H9 (cell line): Measurements from ENCODE around the gene TSNAX. TPM values are rescaled to one million over a fixed set of nuclear protein-coding genes. Genes with fewer than 3 reads are reported as not detected.

ENCODE experiments used
- DNase-seq: peaks from one replicate; pipeline ENCODE4 v3.0.0-alpha.2; 2017
- H2AFZ ChIP-seq: one replicate; pipeline ENCODE4 v1.6.1; 2013; ENCODE audit warnings: mild to moderate bottlenecking, low read length, control low read depth, moderate library complexity
- H2AK5ac ChIP-seq: 2 replicates; pipeline ENCODE4 v1.6.1; 2013; ENCODE audit warnings: low read length, control low read depth, mixed read lengths; ENCODE audit not compliant: insufficient read length
- H2BK120ac ChIP-seq: one replicate; pipeline ENCODE4 v1.6.1; 2013; ENCODE audit warnings: low read depth, mild to moderate bottlenecking, low read length, control low read depth, inconsistent platforms; ENCODE audit not compliant: poor library complexity, severe bottlenecking
- H2BK12ac ChIP-seq: 2 replicates; pipeline ENCODE4 v1.6.1; 2013; ENCODE audit warnings: low read length, control low read depth, mixed read lengths, low read depth; ENCODE audit not compliant: insufficient read length
- H2BK15ac ChIP-seq: 2 replicates; pipeline ENCODE4 v1.6.1; 2013; ENCODE audit warnings: low read depth, low read length, control low read depth
- H2BK20ac ChIP-seq: one replicate; pipeline ENCODE4 v1.6.1; 2013; ENCODE audit warnings: low read depth, mild to moderate bottlenecking, low read length, control low read depth, inconsistent platforms; ENCODE audit not compliant: poor library complexity, severe bottlenecking
- H2BK5ac ChIP-seq: 2 replicates; pipeline ENCODE4 v1.6.1; 2013; ENCODE audit warnings: low read length, control low read depth, mixed read lengths; ENCODE audit not compliant: insufficient read length
- H3K14ac ChIP-seq: 2 replicates; pipeline ENCODE4 v1.6.1; 2013; ENCODE audit warnings: low read length, control low read depth; ENCODE audit not compliant: insufficient read depth
- H3K18ac ChIP-seq: 2 replicates; pipeline ENCODE4 v1.6.1; 2013; ENCODE audit warnings: low read depth, mild to moderate bottlenecking, mixed read lengths, low read length, control low read depth; ENCODE audit not compliant: insufficient read length
- H3K23ac ChIP-seq: 2 replicates; pipeline ENCODE4 v1.6.1; 2013; ENCODE audit warnings: low read length, control low read depth, mixed read lengths, low read depth; ENCODE audit not compliant: insufficient read length
- H3K23me2 ChIP-seq: 2 replicates; pipeline ENCODE4 v1.6.1; 2013; ENCODE audit warnings: low read depth, mild to moderate bottlenecking, mixed read lengths, low read length, control low read depth; ENCODE audit not compliant: insufficient read length, poor library complexity, severe bottlenecking
- H3K27ac ChIP-seq: 2 replicates; pipeline ENCODE4 v1.5.1; 2013; ENCODE audit warnings: low read length, control low read depth, mixed read lengths, low read depth; ENCODE audit not compliant: insufficient read length
- H3K27me3 ChIP-seq: 2 replicates; pipeline ENCODE4 v1.6.1; 2013; ENCODE audit warnings: low read length, control low read depth, inconsistent platforms; ENCODE audit not compliant: insufficient read depth
- H3K4ac ChIP-seq: 2 replicates; pipeline ENCODE4 v1.6.1; 2013; ENCODE audit warnings: low read depth, mild to moderate bottlenecking, control low read depth, inconsistent platforms, low read length, moderate library complexity
- H3K4me1 ChIP-seq: 2 replicates; pipeline ENCODE4 v1.6.1; 2013; ENCODE audit warnings: low read length, control low read depth, inconsistent platforms; ENCODE audit not compliant: insufficient read depth
- H3K4me2 ChIP-seq: 2 replicates; pipeline ENCODE4 v1.6.1; 2013; ENCODE audit warnings: low read length, control low read depth, mixed read lengths; ENCODE audit not compliant: insufficient read length, insufficient read depth
- H3K56ac ChIP-seq: 2 replicates; pipeline ENCODE4 v1.6.1; 2013; ENCODE audit warnings: low read depth, mild to moderate bottlenecking, mixed read lengths, low read length, control low read depth; ENCODE audit not compliant: insufficient read length
- H3K79me1 ChIP-seq: 2 replicates; pipeline ENCODE4 v1.6.1; 2013; ENCODE audit warnings: low read depth, mild to moderate bottlenecking, moderate library complexity, low read length, control low read depth, inconsistent platforms; ENCODE audit not compliant: insufficient read depth, poor library complexity, severe bottlenecking
- H3K79me2 ChIP-seq: 2 replicates; pipeline ENCODE4 v1.6.1; 2013; ENCODE audit warnings: low read length, control low read depth, inconsistent platforms; ENCODE audit not compliant: insufficient read depth
- H3K9ac ChIP-seq: 2 replicates; pipeline ENCODE4 v1.6.1; 2013; ENCODE audit warnings: low read length, control low read depth, mixed read lengths; ENCODE audit not compliant: insufficient read length; ENCODE audit errors: extremely low read depth
- H3K9me3 ChIP-seq: one replicate; pipeline ENCODE4 v1.6.1; 2013; ENCODE audit warnings: low read depth, low read length, inconsistent platforms; ENCODE audit not compliant: control insufficient read depth
- H3T11ph ChIP-seq: one replicate; pipeline ENCODE4 v1.6.1; 2013; ENCODE audit warnings: mild to moderate bottlenecking, low read length, control low read depth, inconsistent platforms
- H4K20me1 ChIP-seq: one replicate; pipeline ENCODE4 v1.6.1; 2013; ENCODE audit not compliant: control insufficient read depth, insufficient read length, insufficient read depth
- H4K5ac ChIP-seq: 2 replicates; pipeline ENCODE4 v1.6.1; 2013; ENCODE audit warnings: low read depth, mild to moderate bottlenecking, mixed read lengths, low read length, control low read depth; ENCODE audit not compliant: insufficient read length
- H4K8ac ChIP-seq: replicated peaks from 2 replicates; pipeline ENCODE4 v1.6.1; 2013; ENCODE audit warnings: low read length, control low read depth, mixed read lengths, low read depth; ENCODE audit not compliant: insufficient read length
- H4K91ac ChIP-seq: 2 replicates; pipeline ENCODE4 v1.6.1; 2013; ENCODE audit warnings: low read depth, mild to moderate bottlenecking, moderate library complexity, mixed read lengths, low read length, control low read depth; ENCODE audit not compliant: insufficient read length
- H3K27ac Mint-ChIP-seq, 3 experiments: 2 replicates in 2 of 3; 3 replicates in 1 of 3; pipeline ENCODE4 v1.8.0; 2020 to 2021; ENCODE audit warnings: mixed read lengths in 3 of 3, mild to moderate bottlenecking in 1 of 3, moderate library complexity in 1 of 3
- H3K27me3 Mint-ChIP-seq: 2 replicates; pipeline ENCODE4 v1.8.0; 2021; ENCODE audit warnings: low read depth, mild to moderate bottlenecking, moderate library complexity, mixed read lengths
- H3K36me3 Mint-ChIP-seq, 3 experiments: 2 replicates in 2 of 3; 3 replicates in 1 of 3; pipeline ENCODE4 v1.8.0; 2020 to 2021; ENCODE audit warnings: low read depth in 3 of 3, mixed read lengths in 3 of 3; ENCODE audit not compliant: insufficient read depth in 1 of 3
- H3K4me1 Mint-ChIP-seq, 2 experiments: 2 replicates each; pipeline ENCODE4 v1.8.0; 2020; ENCODE audit warnings: mixed read lengths in 2 of 2
- H3K4me3 Mint-ChIP-seq, 2 experiments: 2 replicates in 1 of 2; 3 replicates in 1 of 2; pipeline ENCODE4 v1.8.0; 2020 to 2021; ENCODE audit warnings: mild to moderate bottlenecking in 2 of 2, mixed read lengths in 2 of 2, moderate library complexity in 1 of 2
- H3K9me3 Mint-ChIP-seq, 2 experiments: 2 replicates in 1 of 2; 3 replicates in 1 of 2; pipeline ENCODE4 v1.8.0; 2020; ENCODE audit warnings: mild to moderate bottlenecking in 2 of 2, mixed read lengths in 2 of 2, moderate library complexity in 1 of 2
- CTCF ChIP-seq: fragments of 200-600 bp; sonication (generic); conservative IDR thresholded peaks from 3 replicates; pipeline ENCODE4 v1.8.0; 2021; ENCODE audit warnings: antibody characterized with exemption, mild to moderate bottlenecking
- WGBS: extraction: QIAGEN DNeasy Blood & Tissue Kit; methylation state at CpG from one replicate; pipeline ENCODE4 v1.1.7; 2013; ENCODE audit warnings: missing lambda C conversion rate, low lambda C conversion rate, mixed read lengths; ENCODE audit not compliant: insufficient read length; ENCODE audit errors: extremely low coverage; 5-methylcytosine and 5-hydroxymethylcytosine counted together
- total RNA-seq: library from RNA; stranded (reverse); gene quantifications from 2 replicates; pipeline ENCODE4 v1.2.1, GENCODE V29; 2021

Gene TSNAX
- total RNA-seq, 1 experiment from 2014 or later: 39.9 TPM

- no peak overlapping the region for H3K23ac ChIP-seq
- Mint-ChIP-seq H3K27ac (peak overlapping the region in 1 of 3 experiments; percentile 41; a peak in 1 of 7 replicates), H3K36me3 (peaks cover 0 to 13% (median 6%) of the 10 kb centered on the region in 3 experiments; a peak in 5 of 7 replicates), H3K9me3 (no peaks in the 10 kb centered on the region), H3K4me1 (peaks cover 9 to 12% of the 10 kb centered on the region in 2 experiments), H3K4me3 (no peak overlapping the region), H3K27me3 (no peaks in the 10 kb centered on the region)
- no peak for TF ChIP-seq CTCF
- H3T11ph ChIP-seq: no peak overlapping the region
- no peak overlapping the region for H3K27ac ChIP-seq
- no peak for DNase-seq
- H2BK12ac ChIP-seq: no peak overlapping the region
- no peak overlapping the region for H3K56ac ChIP-seq
- no peak overlapping the region for H4K8ac ChIP-seq
- no peaks in the 10 kb centered on the region for H4K20me1 ChIP-seq
- no peak overlapping the region for H4K5ac ChIP-seq
- no peak overlapping the region for H2BK120ac ChIP-seq
- no peak overlapping the region for H2BK5ac ChIP-seq
- no peaks in the 10 kb centered on the region for H3K9me3 ChIP-seq
- no peaks in the 10 kb centered on the region for H3K79me1 ChIP-seq
- no peak overlapping the region for H3K4ac ChIP-seq
- no peak overlapping the region for H3K18ac ChIP-seq
- H3K14ac ChIP-seq: no peak overlapping the region
- H3K79me2 ChIP-seq: no peaks in the 10 kb centered on the region
- H4K91ac ChIP-seq: no peak overlapping the region
- H2BK20ac ChIP-seq: no peak overlapping the region
- H3K4me1 ChIP-seq: no peaks in the 10 kb centered on the region; the same call in 1 of the 2 replicates
- H2BK15ac ChIP-seq: no peak overlapping the region
- H3K9ac ChIP-seq: no peak overlapping the region
- H2AK5ac ChIP-seq: no peak overlapping the region
- H3K23me2 ChIP-seq: no peaks in the 10 kb centered on the region
- H3K27me3 ChIP-seq: no peaks in the 10 kb centered on the region
- H2AFZ ChIP-seq: no peak overlapping the region
- no CpG with 5 or more reads among the region's 4 CpGs for WGBS
- no peak overlapping the region for H3K4me2 ChIP-seq
These were observed 21.4 kb downstream of the TSNAX start for GRCh38 chr1:231549733-231550447.
